Measurements from ENCODE around the gene CCNI.
A peak's percentile ranks its signal among the peaks of the same experiment; 100 is the strongest.
"Not testable (repeated sequence)": the region's sequence is repeated elsewhere in the genome, so short reads cannot be mapped to it uniquely, and the experiment has no call there.

CCNI gene

DNA sequence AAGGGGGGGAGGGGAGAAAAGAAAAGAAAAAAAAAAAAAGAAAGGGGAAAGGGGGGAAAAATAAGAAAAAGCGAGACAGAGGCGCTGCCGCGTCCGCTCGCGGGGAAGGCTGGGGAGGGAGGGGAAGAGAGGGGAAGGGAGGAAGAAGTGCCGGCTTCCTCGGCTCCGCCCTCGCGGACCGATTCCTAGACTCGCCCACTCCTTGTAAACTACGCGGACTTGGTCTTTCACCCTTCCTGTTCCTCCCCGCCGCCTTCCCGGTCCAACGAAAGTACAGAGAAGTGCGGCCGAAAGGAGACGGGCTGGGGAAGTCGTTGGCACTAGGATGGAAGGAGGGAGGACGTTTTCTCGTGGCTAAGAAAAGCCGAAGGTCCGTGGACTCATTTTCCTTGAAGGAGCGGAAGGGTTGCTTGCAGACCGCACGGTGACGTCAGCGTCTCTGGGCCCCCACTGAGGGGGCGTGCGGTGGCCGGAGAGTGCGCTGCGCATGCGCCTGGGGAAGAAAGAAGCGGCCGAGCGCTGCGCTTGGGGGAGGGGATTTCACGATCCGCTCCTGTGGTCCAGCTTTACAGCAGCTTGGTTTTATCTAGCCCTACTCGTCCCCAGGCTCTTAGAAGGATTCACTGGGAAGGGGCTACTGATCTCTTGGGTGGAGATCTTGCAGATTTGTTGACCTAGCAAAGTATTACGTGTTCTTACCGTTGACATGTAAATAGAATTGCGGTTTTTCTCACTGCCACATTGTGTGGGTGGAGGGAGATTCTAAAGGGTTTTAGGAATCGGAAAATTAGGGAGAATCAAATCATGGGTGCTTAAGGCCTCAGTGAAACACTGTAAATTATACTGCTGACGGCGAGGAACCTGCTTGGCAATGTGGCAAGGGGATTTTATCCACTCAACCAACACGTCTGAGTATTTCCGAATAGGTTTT lies at the start of gene CCNI:
TSS of gene CCNI (minus strand) at position 121 of the 931 bp plus-strand sequence. CDS start 9,627 bp downstream, outside the sequence.
- peak; percentile 83 for DNase-seq

DNA sequence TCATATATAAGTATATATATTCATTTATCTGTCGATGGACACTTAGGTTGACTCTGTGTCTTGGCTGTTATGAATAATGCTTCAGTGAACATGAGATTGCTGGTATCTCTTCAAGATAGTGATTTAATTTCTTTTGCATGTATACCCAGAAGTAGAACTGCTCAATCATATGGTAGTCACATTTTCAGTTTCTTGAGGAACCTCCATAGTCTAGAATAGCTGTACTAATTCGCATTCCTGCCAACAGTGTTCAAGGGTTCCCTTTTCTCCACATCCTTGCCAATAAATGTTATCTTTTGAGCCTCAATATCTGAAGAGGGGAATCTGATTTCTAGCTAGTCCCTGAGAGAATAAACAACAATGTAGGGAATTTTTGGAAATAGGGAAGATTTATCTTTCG lies 48.8 kb upstream of the CCNI start:
- DNase-seq, result no peak

DNA sequence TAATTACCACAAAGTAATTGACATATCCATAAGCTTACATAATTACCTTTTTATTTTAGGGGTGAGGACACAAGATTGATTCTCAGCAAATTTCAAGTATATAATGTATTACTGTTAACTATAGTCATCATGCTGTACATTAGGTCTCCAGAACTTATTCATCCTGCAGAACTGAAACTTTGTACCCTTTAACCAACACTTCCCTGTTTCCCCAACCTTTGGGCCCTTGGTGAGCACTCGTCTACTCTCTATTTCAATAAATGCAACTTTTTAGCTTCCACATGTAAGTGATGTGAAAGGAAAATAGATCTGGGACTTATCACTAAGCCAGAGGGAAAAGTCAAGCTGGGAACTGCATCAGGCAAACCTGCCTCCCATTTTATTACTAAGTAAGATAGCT lies 47.6 kb upstream of the CCNI start:
- no peak for DNase-seq

GRCh38 chr4:77122656-77123055 lies 46.9 kb upstream of the CCNI start:
- DNase-seq, result no peak

DNA sequence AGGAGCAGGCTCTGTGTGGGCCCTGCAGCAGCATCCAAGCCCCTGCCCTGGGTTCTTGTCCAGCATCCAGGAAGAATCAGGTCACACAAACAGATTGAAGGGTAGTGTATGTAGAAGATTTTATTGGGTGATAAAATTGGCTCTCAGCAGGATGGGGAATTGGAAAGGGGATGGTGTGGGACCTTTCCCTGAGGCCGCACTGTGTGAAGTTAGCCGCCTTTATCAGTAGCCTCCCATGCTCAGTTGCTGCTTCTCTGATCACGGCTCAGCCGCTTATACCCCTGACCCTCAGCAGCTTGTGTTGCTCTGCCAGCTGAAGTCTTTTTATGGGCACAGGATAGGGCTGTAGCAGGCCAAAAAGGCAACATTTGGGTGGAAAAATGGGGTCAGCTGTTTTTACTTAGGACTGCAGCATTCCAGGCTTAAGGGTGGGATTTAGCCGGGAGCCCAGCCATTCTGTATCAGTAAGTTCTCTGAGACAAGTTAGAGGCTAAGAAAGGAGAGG lies 46.0 kb upstream of the CCNI start:
- DNase-seq, result no peak

DNA sequence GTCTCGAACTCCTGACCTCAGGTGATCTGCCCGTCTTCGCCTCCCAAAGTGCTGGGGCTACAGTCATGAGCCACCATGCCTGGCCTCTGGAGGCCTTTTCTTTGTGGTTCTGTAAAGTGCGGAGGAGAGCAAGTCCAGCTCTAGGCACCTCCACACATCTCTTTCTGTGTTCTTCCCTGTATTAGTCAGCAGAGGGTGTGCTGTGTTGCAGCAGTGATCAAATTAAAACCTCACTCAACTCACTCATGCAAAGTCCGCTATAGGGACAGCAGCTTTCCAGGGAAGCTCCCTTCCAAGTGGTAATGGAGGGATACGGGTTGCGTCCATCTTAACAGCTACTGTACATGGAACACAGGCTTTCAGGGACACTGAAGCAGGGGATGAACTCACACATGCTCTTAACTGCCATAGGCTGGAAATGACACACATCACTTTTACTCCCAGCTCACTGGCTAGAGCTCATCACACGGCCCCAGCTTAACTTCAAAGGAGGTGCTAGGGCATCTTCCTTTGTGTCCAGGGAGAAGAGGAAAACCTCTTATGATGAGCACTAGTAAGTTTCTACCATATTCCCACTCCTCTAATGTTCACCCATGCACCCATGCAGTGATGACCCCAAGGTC lies 45.2 kb upstream of the CCNI start:
- DNase-seq, result no peak

DNA sequence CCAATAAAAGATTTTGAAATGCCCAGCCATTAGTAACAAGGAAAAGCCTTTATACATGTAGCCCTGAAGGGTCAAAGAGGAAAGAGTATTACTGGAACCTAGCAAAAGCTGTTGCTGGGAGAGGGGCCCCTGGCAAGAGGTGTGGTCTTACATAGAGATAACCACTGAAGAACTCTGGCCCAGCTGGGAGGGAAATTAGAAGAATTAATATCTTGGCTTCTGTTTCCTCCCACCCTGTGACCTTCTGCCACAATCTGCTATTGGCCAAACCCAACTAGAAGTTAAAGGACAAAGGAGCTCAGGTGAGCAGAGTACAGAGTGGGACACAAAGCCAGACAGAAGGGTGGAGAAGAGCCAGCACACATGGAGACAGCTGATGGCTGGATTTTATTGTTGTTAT lies 41.9 kb upstream of the CCNI start:
- no peak for DNase-seq

DNA sequence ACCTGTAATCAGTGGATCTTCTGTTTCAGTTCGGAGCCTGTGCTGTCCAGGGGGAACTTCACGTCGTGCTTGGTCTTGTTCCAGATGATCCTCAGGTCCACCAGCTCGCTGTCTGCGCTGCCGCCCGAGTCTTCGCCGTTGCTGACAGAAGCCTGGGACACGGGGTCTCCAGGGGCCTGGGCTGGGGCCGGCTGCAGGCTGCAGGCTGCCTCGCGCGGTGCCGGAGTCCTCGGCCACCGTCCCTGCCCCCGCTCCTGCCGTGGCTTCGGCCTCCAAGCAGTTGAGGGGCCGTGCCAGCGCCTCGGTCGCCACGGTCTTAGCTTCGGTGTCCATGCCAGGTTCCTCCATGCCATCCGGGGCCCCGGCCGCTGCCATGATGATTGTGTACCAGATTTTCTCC lies 37.3 kb upstream of the CCNI start:
- DNase-seq, result no peak

DNA sequence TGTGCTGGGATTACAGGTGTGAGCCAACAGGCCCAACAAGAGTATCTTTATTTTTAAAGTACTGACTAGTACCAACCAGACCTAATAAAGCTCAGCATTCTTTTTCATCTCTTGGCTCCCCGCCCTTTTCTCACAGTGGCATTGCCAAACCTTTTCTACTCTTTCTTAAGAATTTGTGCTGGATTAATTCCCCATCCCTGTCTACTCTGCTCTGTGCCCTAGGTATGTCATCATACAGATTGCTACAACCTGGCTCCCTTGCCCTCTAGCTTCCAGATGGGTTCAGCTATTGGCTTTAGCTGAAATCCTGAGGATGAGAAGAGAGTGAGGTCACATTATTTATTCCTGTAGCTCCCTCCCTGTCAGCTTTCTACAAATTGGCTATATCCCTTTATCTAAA lies 34.9 kb upstream of the CCNI start:
- DNase-seq, result no peak

DNA sequence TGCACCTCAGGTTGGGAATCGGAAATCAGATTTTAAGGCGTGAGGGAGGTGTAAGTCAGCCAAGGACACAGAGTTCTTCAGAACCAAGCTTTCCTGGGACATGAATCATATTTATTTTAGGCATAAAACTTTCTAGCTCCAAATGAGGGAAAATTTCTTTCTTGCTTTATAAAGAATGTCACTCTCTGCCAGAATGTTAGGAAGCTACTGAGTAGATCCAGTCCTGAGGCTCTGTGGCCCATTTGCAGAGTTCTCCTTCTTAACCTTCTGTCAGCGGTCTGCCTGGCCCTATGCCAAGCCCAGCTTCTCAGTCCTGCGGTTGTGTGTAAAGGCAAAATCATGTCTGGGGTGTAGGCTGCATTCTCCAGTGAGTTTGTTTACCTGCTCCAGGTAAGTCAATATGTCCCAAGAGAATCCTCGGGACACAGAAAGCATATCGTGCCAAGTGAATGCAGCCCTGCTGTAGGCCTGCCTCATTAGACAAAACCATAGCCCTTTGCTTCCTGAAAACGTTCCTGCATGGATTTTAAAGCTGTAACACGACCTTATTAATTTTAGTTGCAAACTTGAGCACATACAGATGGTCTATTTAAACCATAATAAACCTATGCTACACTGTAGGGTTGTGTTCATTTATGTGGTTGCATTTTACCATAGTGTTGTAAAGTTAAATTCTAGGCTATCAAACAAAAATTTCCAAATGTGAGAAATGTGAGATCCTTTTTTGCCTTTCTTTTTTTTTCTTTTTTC lies 29.2 kb upstream of the CCNI start:
- no peak for DNase-seq

- DNase-seq, result no peak
Observed at GRCh38 chr4:77104388-77104787, 28.6 kb upstream of the CCNI start.

DNA sequence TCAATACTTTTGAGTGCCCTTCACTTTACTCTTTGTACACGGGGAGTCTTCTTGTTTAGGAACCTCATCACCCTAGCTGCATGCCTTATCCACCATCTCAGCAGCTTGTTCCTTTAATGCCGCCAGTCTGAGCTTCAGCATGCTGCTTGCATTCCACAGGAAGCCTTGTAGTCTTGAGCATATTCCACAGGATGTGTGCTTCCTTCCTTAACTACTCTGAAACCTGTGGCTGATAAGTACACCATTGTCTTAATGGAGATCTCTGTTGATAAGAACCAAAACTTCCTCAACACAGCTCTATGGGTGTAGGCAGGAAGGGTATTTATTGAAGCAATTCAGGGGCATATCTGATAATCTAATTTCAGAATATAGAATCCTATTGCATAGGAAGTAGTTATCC lies 24.4 kb upstream of the CCNI start:
- no peak for DNase-seq

DNA sequence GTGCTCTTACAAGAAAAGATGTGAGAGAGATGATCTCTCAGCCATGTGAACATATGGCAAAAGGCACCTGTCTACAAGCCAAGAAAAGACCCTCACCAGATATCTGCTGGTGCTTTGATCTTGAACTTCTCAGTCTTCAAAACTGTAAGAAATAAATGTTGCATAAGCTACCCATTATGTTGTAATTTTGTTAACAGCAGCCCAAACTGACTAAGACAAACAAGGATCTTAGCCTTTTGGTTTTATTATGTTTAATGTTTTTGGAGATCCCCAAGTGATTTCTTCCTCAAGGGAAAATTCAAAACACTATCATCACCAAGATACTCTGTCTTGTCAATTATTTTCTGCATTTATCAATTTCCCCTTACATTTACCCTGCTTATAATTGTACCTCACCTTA lies 21.8 kb upstream of the CCNI start:
- no peak for DNase-seq

GRCh38 chr4:77095101-77095821 lies 19.5 kb upstream of the CCNI start:
- peak; percentile 46 for DNase-seq

DNA sequence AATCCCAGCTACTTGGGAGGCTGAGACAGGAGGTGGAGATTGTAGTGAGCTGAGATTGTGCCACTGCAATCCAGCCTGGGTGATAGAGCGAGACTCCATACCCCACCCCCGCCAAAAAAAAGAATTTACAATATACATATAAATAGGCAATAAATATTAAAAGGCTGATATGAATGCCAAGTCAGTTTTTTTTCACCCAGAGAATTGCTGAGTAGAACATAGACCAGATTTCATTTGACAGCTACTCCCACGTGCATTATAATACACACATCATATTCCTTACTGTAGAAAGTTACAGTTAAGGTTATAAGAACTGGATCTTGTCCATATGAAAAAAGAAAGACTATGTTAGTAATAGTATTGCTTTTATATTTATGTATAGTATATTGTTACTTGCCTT lies 18.7 kb upstream of the CCNI start:
- no peak for DNase-seq

GRCh38 chr4:77093401-77093800 lies 17.6 kb upstream of the CCNI start:
- no peak for DNase-seq

- no peak for DNase-seq
Observed at GRCh38 chr4:77092975-77093374, 17.2 kb upstream of the CCNI start.

DNA sequence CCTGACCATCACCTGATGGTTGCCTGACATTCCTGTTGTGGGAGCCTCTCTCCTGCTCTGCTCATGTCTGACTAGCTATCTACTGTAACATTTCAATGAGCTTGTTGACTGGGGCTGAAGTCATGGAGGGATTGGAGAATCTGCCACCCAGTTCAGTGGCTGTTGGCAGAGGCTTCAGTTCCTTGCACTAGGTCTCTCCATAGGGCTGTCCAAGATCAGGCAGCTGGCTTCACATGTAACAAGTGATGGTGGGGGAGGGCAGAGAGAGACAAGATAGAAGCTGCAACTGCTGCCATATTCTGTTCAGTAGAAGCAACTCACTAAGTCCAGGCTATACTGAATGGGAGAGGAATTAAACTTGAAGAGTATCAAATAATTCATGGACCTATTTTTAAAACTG lies 14.1 kb upstream of the CCNI start:
- no peak for DNase-seq

DNA sequence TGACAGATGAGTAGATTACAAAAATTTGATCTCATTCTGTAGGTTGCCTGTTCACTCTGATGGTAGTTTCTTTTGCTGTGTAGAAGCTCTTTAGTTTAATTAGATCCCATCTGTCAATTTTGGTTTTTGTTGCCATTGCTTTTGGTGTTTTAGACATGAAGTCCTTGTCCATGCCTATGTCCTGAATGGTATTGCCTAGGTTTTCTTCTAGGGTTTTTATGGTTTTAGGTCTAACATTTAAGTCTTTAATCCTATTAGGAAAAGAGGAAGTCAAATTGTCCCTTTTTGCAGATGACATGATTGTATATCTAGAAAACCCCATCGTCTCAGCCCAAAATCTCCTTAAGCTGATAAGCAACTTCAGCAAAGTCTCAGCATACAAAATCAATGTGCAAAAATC lies 11.2 kb upstream of the CCNI start:
- not testable (repeated sequence) for DNase-seq

DNA sequence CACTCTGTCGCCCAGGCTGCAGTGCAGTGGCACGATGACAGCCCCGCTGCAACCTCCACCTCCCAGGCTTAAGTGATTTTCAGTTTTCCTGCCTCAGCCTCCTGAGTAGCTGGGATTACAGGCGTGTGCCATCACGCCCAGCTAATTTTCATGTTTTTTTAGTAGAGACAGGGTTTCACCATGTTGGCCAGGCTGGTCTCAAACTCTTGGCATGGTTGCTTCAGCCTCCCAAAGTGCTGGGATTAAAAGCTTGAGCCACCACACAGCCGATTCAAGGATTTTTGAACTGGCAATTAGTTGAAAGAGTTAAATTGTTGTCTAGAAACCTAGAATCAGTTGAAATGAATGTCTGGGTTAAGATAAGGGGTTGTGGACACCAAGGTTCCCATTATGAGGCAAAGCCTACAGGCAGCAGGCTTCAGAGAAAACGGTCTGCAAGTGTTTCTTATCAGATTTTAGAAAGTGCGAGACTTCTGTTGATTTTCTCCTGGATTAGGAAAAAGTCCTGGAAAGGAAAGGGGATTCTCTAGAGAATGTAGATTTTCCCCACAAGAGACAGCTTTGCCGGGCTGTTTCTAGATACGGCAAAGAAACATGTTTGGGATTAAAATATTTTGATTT lies 8.3 kb upstream of the CCNI start:
- no peak for DNase-seq

DNA sequence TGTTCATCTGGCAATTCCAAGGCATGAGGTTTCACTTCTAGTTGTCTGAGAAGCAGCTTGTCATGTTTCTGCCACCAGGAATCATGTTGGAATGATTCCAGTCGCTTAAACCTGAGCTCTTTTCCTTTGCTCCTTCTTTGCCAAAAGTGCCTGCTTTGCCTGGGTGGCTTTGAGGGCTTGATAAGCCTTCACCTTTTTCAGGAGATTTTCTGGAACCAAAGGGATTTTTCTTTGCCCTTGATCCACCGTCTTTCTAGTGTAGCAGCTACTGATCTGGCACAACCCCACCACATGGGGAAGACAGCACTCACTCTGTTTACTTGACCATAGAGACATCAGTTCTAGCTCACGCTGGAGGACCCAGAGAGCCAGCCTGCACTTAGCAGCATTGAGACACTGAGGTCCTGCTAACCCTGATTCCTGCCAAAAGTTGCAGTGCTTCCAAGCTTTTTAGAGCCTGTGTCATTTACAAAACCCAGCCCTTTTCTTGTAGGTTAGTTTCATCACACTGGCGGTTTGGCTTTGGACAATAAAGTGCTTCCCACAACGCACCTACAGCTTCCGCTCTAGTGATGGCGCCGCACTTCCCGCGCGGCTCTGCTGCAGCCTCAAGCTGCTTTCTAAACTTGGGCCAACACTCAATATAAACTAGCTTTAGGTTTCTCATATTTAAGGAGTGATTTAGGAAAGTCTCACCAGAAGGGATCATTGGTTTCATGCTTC lies 7.3 kb upstream of the CCNI start:
- DNase-seq, result no peak

- not testable (repeated sequence) for DNase-seq
Observed at GRCh38 chr4:77080806-77081205, 5.0 kb upstream of the CCNI start.
